ENCODE measurements around the gene CSNK2A3.

Gene CSNK2A3

GRCh38 chr11:11332141-11332710 is 20.8 kb downstream of the CSNK2A3 start:
- no peak for DNase-seq

- DNase-seq, result no peak
Observed at GRCh38 chr11:11329062-11329806, 23.8 kb downstream of the CSNK2A3 start.

GRCh38 chr11:11324090-11324489 is 29.0 kb downstream of the CSNK2A3 start:
- DNase-seq, result no peak

GRCh38 chr11:11322101-11322500 is 30.9 kb downstream of the CSNK2A3 start:
- no peak for DNase-seq

GRCh38 chr11:11320825-11321224 is 32.2 kb downstream of the CSNK2A3 start:
- DNase-seq, result no peak

- DNase-seq, result peak; percentile 57
Observed at GRCh38 chr11:11318961-11319360, 34.1 kb downstream of the CSNK2A3 start.

- DNase-seq, result no peak
Observed at GRCh38 chr11:11318461-11318860, 34.6 kb downstream of the CSNK2A3 start.

- DNase-seq, result no peak
Observed at GRCh38 chr11:11316651-11317230, 36.3 kb downstream of the CSNK2A3 start.

- no peak for DNase-seq
Observed at GRCh38 chr11:11313902-11314692, 39.0 kb downstream of the CSNK2A3 start.

GRCh38 chr11:11313426-11313825 is 39.6 kb downstream of the CSNK2A3 start:
- peak; percentile 52 for DNase-seq

- DNase-seq, result no peak
Observed at GRCh38 chr11:11312738-11313137, 40.3 kb downstream of the CSNK2A3 start.

- peak; percentile 84 for DNase-seq
Observed at GRCh38 chr11:11311169-11311568, 41.9 kb downstream of the CSNK2A3 start.

- DNase-seq, result no peak
Observed at GRCh38 chr11:11309906-11310305, 43.1 kb downstream of the CSNK2A3 start.

- no peak for DNase-seq
Observed at GRCh38 chr11:11308249-11308648, 44.8 kb downstream of the CSNK2A3 start.

GRCh38 chr11:11306855-11307254 is 46.2 kb downstream of the CSNK2A3 start:
- peak; percentile 46 for DNase-seq

- DNase-seq, result no peak
Observed at GRCh38 chr11:11304550-11304949, 48.5 kb downstream of the CSNK2A3 start.

- DNase-seq, result no peak
Observed at GRCh38 chr11:11302565-11302964, 50.5 kb downstream of the CSNK2A3 start.
